ENCODE measurements around the gene HYOU1. TPM values are rescaled to one million over a fixed set of nuclear protein-coding genes. Genes with fewer than 3 reads are reported as not detected.
A peak's percentile ranks its signal among the peaks of the same experiment; 100 is the strongest.

HYOU1 gene
- total and polyA plus RNA-seq, 7 donors, result 6.0 to 106 (median 26.8) TPM

- no peaks in the 10 kb centered on the region for H3K27me3 ChIP-seq
- intact Hi-C loops (cut with DNase I), result loop anchor here (5.0 kb wide), 1 partner anchor 82 kb away; a partner anchor contains a TSS
- H3K36me3 ChIP-seq, result peaks cover 33 to 67% (median 50%) of the 10 kb centered on the region in 4 donors
- H3K27ac ChIP-seq, result no peak overlapping the region
- peak; percentile 7 for DNase-seq
- 55 to 75% methylated on average over 8 of the region's 8 CpGs for WGBS, 2 donors
- H3K4me3 ChIP-seq, result no peak overlapping the region
- no peaks in the 10 kb centered on the region for H3K9me3 ChIP-seq
- no peak for TF ChIP-seq EP300 (IDR thresholded peaks at IDR 0.05)
- TF ChIP-seq, protein P1, sequence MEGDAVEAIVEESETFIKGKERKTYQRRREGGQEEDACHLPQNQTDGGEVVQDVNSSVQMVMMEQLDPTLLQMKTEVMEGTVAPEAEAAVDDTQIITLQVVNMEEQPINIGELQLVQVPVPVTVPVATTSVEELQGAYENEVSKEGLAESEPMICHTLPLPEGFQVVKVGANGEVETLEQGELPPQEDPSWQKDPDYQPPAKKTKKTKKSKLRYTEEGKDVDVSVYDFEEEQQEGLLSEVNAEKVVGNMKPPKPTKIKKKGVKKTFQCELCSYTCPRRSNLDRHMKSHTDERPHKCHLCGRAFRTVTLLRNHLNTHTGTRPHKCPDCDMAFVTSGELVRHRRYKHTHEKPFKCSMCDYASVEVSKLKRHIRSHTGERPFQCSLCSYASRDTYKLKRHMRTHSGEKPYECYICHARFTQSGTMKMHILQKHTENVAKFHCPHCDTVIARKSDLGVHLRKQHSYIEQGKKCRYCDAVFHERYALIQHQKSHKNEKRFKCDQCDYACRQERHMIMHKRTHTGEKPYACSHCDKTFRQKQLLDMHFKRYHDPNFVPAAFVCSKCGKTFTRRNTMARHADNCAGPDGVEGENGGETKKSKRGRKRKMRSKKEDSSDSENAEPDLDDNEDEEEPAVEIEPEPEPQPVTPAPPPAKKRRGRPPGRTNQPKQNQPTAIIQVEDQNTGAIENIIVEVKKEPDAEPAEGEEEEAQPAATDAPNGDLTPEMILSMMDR (IDR thresholded peaks at IDR 0.05), result no peak
- TF ChIP-seq POLR2AphosphoS5 (IDR thresholded peaks at IDR 0.05), result no peak
- TF ChIP-seq POLR2A (IDR thresholded peaks at IDR 0.05), result no peak
- H3K4me1 ChIP-seq, result peaks cover 0 to 31% (median 29%) of the 10 kb centered on the region in 4 donors
Measured at GRCh38 chr11:119015054-119015611, 41.9 kb downstream of the HYOU1 start.

GRCh38 chr11:119014209-119014924 is 42.6 kb downstream of the HYOU1 start:
- WGBS, 2 donors, result 95 to 96% methylated on average over 17 of the region's 17 CpGs
- H3K9me3 ChIP-seq, result no peaks in the 10 kb centered on the region
- H3K36me3 ChIP-seq, result peaks cover 33 to 70% (median 52%) of the 10 kb centered on the region in 4 donors
- peaks cover 0 to 24% (median 21%) of the 10 kb centered on the region in 4 donors for H3K4me1 ChIP-seq
- H3K27me3 ChIP-seq, result no peaks in the 10 kb centered on the region
- no peak overlapping the region for H3K27ac ChIP-seq
- DNase-seq, result no peak
- TF ChIP-seq POLR2A (IDR thresholded peaks at IDR 0.05) (no peak), POLR2AphosphoS5 (IDR thresholded peaks at IDR 0.05) (no peak), EP300 (IDR thresholded peaks at IDR 0.05) (no peak)
- TF ChIP-seq, protein P1 (IDR thresholded peaks at IDR 0.05), result no peak
- intact Hi-C loops (cut with DNase I), result no loop called here
- no peak overlapping the region for H3K4me3 ChIP-seq

DNA sequence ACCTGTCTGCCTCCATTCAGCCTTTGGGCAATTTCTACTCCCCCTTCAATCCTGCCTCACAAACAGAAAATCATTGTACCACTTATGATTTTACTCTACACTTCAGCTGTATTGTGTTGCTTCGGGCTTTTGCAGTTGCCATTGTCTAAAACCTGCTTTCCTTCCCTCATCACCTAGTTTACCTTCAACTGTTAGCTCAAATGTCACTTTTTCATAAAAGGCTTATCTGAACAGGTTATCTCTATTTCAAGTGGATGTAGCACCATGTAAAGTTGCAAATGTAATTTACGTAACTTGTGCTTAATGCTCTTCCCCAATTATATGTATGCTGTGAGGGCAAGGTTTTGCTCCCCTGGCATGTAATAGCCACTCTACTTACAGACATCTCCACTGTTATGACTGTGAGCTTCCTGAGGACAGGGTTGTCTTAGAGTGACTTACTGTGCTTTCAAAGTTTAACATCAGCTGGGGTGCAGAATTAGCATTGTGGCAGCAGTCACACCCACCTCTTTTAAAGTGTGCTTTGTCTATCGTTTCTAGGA is 44.3 kb downstream of the HYOU1 start:
- DNase-seq, result no peak
- Histone ChIP-seq H3K9me3 (no peaks in the 10 kb centered on the region), H3K4me1 (peaks cover 0 to 21% (median 19%) of the 10 kb centered on the region in 4 donors), H3K36me3 (peaks cover 33 to 84% (median 55%) of the 10 kb centered on the region in 4 donors), H3K27ac (no peak overlapping the region), H3K4me3 (no peak overlapping the region), H3K27me3 (no peaks in the 10 kb centered on the region)
- intact Hi-C loops (cut with DNase I), result no loop called here
- 83 to 90% methylated on average over 3 of the region's 3 CpGs for WGBS, 2 donors
- no peak for TF ChIP-seq POLR2A (IDR thresholded peaks at IDR 0.05)
- TF ChIP-seq, protein P1 (IDR thresholded peaks at IDR 0.05), result no peak
- TF ChIP-seq EP300 (IDR thresholded peaks at IDR 0.05), result no peak
- TF ChIP-seq POLR2AphosphoS5 (IDR thresholded peaks at IDR 0.05), result no peak

- Histone ChIP-seq H3K4me1 (peaks cover 0 to 12% (median 9%) of the 10 kb centered on the region in 4 donors), H3K4me3 (no peak overlapping the region), H3K27me3 (no peaks in the 10 kb centered on the region), H3K27ac (no peak overlapping the region), H3K36me3 (peaks cover 33 to 90% (median 63%) of the 10 kb centered on the region in 4 donors), H3K9me3 (no peaks in the 10 kb centered on the region)
- DNase-seq, result peak; percentile 50
- intact Hi-C loops (cut with DNase I), result no loop called here
- WGBS, 2 donors, result 86 to 91% methylated on average over 6 of the region's 6 CpGs
- TF ChIP-seq, protein P1 (IDR thresholded peaks at IDR 0.05), result no peak
- no peak for TF ChIP-seq POLR2AphosphoS5 (IDR thresholded peaks at IDR 0.05)
- TF ChIP-seq EP300 (IDR thresholded peaks at IDR 0.05), result no peak
- TF ChIP-seq POLR2A (IDR thresholded peaks at IDR 0.05), result no peak
Measured at GRCh38 chr11:119011476-119012053, 45.4 kb downstream of the HYOU1 start.

All from sigmoid colon (tissue), 7 donors.